SU-DHL-6 (cell line): Measurements from ENCODE around the gene LRRC4C.

Experiments
- H2AFZ ChIP-seq: fragments of 200-600 bp; sonication (generic); 2 replicates; pipeline ENCODE4 v1.6.1; 2014; ENCODE audit warnings: low read depth, mild to moderate bottlenecking, moderate library complexity, mixed read lengths, antibody characterized with exemption, low read length; ENCODE audit not compliant: severe bottlenecking
- H3F3A ChIP-seq: fragments of 200-600 bp; shearing (Covaris generic); 2 replicates; pipeline ENCODE4 v1.6.0; 2016; ENCODE audit warnings: antibody characterized with exemption, mild to moderate bottlenecking; ENCODE audit not compliant: insufficient read depth
- H3K27ac ChIP-seq: fragments of 200-600 bp; sonication (generic); 2 replicates; pipeline ENCODE4 v1.5.1; 2016; ENCODE audit warnings: low read depth, mild to moderate bottlenecking, low read length, moderate library complexity, mixed read lengths
- H3K27me3 ChIP-seq: fragments of 200-600 bp; sonication (generic), shearing (Covaris generic); 2 replicates; pipeline ENCODE4 v1.6.0; 2014; ENCODE audit warnings: mild to moderate bottlenecking, low read length
- H3K36me3 ChIP-seq: fragments of 200-600 bp; sonication (generic); 2 replicates; pipeline ENCODE4 v1.6.1; 2014; ENCODE audit warnings: mild to moderate bottlenecking, low read length, mixed read lengths
- H3K4me2 ChIP-seq: fragments of 300-600, 200-600 bp; shearing (Covaris generic), sonication (generic); 2 replicates; pipeline ENCODE4 v1.6.0; 2014; ENCODE audit warnings: low read length, low read depth, mild to moderate bottlenecking; ENCODE audit not compliant: poor library complexity, severe bottlenecking
- H3K4me3 ChIP-seq: fragments of 200-600 bp; sonication (generic); 2 replicates; pipeline ENCODE4 v1.5.1; 2014; ENCODE audit warnings: antibody characterized with exemption, low read length, mild to moderate bottlenecking, mixed read lengths; ENCODE audit not compliant: insufficient read depth, poor library complexity, severe bottlenecking
- H3K79me2 ChIP-seq: fragments of 200-600 bp; sonication (generic); 2 replicates; pipeline ENCODE4 v1.6.1; 2014; ENCODE audit warnings: mild to moderate bottlenecking, low read length, moderate library complexity; ENCODE audit not compliant: insufficient read depth
- H3K9ac ChIP-seq: fragments of 200-600 bp; sonication (generic); 2 replicates; pipeline ENCODE4 v1.7.0; 2014; ENCODE audit warnings: mild to moderate bottlenecking, low read length
- H3K9me2 ChIP-seq: fragments of 200-600 bp; sonication (generic); replicated peaks from 2 replicates; pipeline ENCODE4 v1.6.1; 2014; ENCODE audit warnings: low read length; ENCODE audit not compliant: insufficient read depth
- H3K9me3 ChIP-seq: fragments of 200-600 bp; sonication (generic); 2 replicates; pipeline ENCODE4 v1.6.1; 2014; ENCODE audit warnings: low read length, mixed read lengths; ENCODE audit not compliant: insufficient read depth
- H4K20me1 ChIP-seq: fragments of 200-600 bp; sonication (generic); 2 replicates; pipeline ENCODE4 v1.6.1; 2014; ENCODE audit warnings: low read depth, mild to moderate bottlenecking, antibody characterized with exemption, low read length, moderate library complexity, mixed read lengths
- CTCF ChIP-seq: fragments of 200-600 bp; sonication (generic); IDR thresholded peaks from one replicate; pipeline ENCODE4 v1.5.1; 2017; ENCODE audit warnings: antibody characterized with exemption, mild to moderate bottlenecking, low read length, moderate library complexity; ENCODE audit not compliant: insufficient read depth, poor library complexity, severe bottlenecking
- EZH2phosphoT487 ChIP-seq: fragments of 200-600 bp; sonication (generic), shearing (Covaris generic); conservative IDR thresholded peaks from 2 replicates; pipeline ENCODE4 v1.6.1; 2018; ENCODE audit warnings: mild to moderate bottlenecking, antibody characterized with exemption, low read length, moderate library complexity, mixed read lengths

The LRRC4C gene

GRCh38 chr11:40295466-40295865 lies 1164.0 kb downstream of the LRRC4C start:
- H3K27ac ChIP-seq, result no peak overlapping the region
- H3K4me3 ChIP-seq, result no peak overlapping the region
- H3K27me3 ChIP-seq, result no peaks in the 10 kb centered on the region
- no peak for TF ChIP-seq CTCF
- no peak for TF ChIP-seq EZH2phosphoT487
- no peaks in the 10 kb centered on the region for H3F3A ChIP-seq
- no peaks in the 10 kb centered on the region for H3K9me2 ChIP-seq
- H3K4me2 ChIP-seq, result no peak overlapping the region
- H3K79me2 ChIP-seq, result no peaks in the 10 kb centered on the region
- H3K36me3 ChIP-seq, result no peaks in the 10 kb centered on the region
- H3K9ac ChIP-seq, result no peak overlapping the region
- H2AFZ ChIP-seq, result no peak overlapping the region
- H4K20me1 ChIP-seq, result no peaks in the 10 kb centered on the region
- no peaks in the 10 kb centered on the region for H3K9me3 ChIP-seq

- Histone ChIP-seq H3F3A (no peaks in the 10 kb centered on the region), H3K27ac (no peak overlapping the region), H3K9ac (no peak overlapping the region), H3K36me3 (no peaks in the 10 kb centered on the region), H3K27me3 (no peaks in the 10 kb centered on the region), H2AFZ (no peak overlapping the region), H3K4me3 (no peak overlapping the region), H3K4me2 (no peak overlapping the region), H3K9me2 (no peaks in the 10 kb centered on the region), H4K20me1 (no peaks in the 10 kb centered on the region), H3K9me3 (no peaks in the 10 kb centered on the region), H3K79me2 (no peaks in the 10 kb centered on the region)
- TF ChIP-seq CTCF (no peak), EZH2phosphoT487 (no peak)
These were observed 1164.7 kb downstream of the LRRC4C start for GRCh38 chr11:40294741-40295140.

- Histone ChIP-seq H3K27ac (no peak overlapping the region), H3K36me3 (no peaks in the 10 kb centered on the region), H2AFZ (no peak overlapping the region), H4K20me1 (no peaks in the 10 kb centered on the region), H3K9ac (no peak overlapping the region), H3K9me3 (no peaks in the 10 kb centered on the region), H3K4me2 (no peak overlapping the region), H3K79me2 (no peaks in the 10 kb centered on the region), H3K4me3 (no peak overlapping the region), H3K9me2 (no peaks in the 10 kb centered on the region), H3K27me3 (no peaks in the 10 kb centered on the region), H3F3A (no peaks in the 10 kb centered on the region)
- no peak for TF ChIP-seq EZH2phosphoT487
- no peak for TF ChIP-seq CTCF
These were observed 1165.1 kb downstream of the LRRC4C start for GRCh38 chr11:40294349-40294735.
